WTC11 (cell line): ENCODE results near the gene TNRC6C.

Experiments
- E2F1 ChIP-seq: sonication (generic); formaldehyde crosslinking; IDR thresholded peaks from 2 replicates; pipeline ENCODE4 v1.8.0; 2022; ENCODE audit warnings: mild to moderate bottlenecking, missing genetic modification reagents
- KAT7 ChIP-seq: sonication (generic); formaldehyde crosslinking; IDR thresholded peaks from 2 replicates; pipeline ENCODE4 v1.8.1; 2023; ENCODE audit warnings: missing genetic modification reagents, mild to moderate bottlenecking, borderline replicate concordance
- NR1H2 ChIP-seq: sonication (generic); formaldehyde crosslinking; IDR thresholded peaks from 2 replicates; pipeline ENCODE4 v1.9.0; 2021; ENCODE audit warnings: mild to moderate bottlenecking, moderate library complexity, missing genetic modification reagents
- NR3C1 ChIP-seq: sonication (generic); formaldehyde crosslinking; conservative IDR thresholded peaks from 2 replicates; pipeline ENCODE4 v1.8.1; 2023; ENCODE audit warnings: low read depth, mild to moderate bottlenecking, missing genetic modification reagents
- SMAD3 ChIP-seq: sonication (generic); formaldehyde crosslinking; IDR thresholded peaks from 2 replicates; pipeline ENCODE4 v1.8.0; 2022; ENCODE audit warnings: missing genetic modification reagents, mild to moderate bottlenecking, borderline replicate concordance
- TF ChIP-seq, protein P1 (sequence below): sonication (generic); formaldehyde crosslinking; IDR thresholded peaks from 2 replicates; pipeline ENCODE4 v1.8.0; 2022; ENCODE audit warnings: mild to moderate bottlenecking, missing genetic modification reagents
- TF ChIP-seq, protein P2 (sequence below): fragments of 200-600 bp; IDR thresholded peaks from 2 replicates; pipeline ENCODE4 v1.8.0; 2022; ENCODE audit warnings: antibody characterized with exemption

GRCh38 chr17:78151514-78152008, 193.1 kb downstream of the TNRC6C start:
- TF ChIP-seq E2F1 (CRISPR knock-in tag), result no peak
- TF ChIP-seq, protein P1, sequence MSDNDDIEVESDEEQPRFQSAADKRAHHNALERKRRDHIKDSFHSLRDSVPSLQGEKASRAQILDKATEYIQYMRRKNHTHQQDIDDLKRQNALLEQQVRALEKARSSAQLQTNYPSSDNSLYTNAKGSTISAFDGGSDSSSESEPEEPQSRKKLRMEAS (CRISPR knock-in tag), result no peak
- no peak for TF ChIP-seq SMAD3 (CRISPR knock-in tag)
- no peak for TF ChIP-seq NR3C1
- TF ChIP-seq, protein P2, sequence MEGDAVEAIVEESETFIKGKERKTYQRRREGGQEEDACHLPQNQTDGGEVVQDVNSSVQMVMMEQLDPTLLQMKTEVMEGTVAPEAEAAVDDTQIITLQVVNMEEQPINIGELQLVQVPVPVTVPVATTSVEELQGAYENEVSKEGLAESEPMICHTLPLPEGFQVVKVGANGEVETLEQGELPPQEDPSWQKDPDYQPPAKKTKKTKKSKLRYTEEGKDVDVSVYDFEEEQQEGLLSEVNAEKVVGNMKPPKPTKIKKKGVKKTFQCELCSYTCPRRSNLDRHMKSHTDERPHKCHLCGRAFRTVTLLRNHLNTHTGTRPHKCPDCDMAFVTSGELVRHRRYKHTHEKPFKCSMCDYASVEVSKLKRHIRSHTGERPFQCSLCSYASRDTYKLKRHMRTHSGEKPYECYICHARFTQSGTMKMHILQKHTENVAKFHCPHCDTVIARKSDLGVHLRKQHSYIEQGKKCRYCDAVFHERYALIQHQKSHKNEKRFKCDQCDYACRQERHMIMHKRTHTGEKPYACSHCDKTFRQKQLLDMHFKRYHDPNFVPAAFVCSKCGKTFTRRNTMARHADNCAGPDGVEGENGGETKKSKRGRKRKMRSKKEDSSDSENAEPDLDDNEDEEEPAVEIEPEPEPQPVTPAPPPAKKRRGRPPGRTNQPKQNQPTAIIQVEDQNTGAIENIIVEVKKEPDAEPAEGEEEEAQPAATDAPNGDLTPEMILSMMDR, result no peak
- no peak for TF ChIP-seq NR1H2 (CRISPR knock-in tag)
- no peak for TF ChIP-seq KAT7 (CRISPR knock-in tag)
